ENCODE data around the gene CACTIN.
"Not testable (repeated sequence)": the region's sequence is repeated elsewhere in the genome, so short reads cannot be mapped to it uniquely, and the experiment has no call there.

CACTIN gene

DNA sequence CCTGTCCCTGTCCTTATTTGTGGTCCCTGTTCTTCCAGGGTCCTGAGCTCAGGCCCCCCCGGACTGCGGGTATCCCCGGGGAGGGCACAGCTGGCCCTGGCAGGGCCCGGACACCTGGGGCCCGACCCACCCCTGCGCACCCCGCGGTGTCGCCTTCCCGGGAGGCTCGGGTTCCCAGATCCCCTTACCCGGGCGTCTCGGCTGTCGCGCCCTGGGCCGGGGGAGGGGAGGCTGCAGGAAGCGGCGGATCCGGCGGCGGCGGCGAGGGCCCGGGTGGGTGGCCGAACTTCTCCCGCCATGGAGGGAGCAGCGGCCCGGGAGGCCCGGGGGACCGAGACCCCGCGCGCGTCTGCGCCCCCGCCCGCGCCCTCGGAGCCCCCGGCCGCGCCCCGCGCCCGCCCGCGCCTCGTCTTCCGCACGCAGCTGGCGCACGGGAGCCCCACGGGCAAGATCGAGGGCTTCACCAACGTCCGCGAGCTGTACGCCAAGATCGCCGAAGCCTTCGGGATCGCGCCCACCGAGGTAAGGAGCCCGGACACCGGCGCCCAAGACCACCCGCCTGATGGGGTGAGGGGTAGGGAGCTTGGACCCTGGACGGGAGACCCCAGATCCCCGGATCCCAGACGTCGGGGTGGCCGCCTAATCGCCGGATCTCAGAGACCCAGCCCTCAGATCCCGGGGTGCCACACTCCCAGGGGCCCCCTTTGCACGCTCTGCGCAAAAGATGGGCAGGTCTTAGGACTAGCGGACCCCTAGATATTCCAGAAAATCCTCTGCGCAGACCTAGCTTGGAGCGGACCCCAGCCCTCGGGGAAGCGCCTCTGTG, 41.1 kb downstream of the CACTIN start, which contains the start of gene GIPC3:
Gene GIPC3 (plus strand): TSS at position 178 of the 826 bp plus-strand sequence. CDS start 120 bp downstream, at position 298.
- no peak for DNase-seq

DNA sequence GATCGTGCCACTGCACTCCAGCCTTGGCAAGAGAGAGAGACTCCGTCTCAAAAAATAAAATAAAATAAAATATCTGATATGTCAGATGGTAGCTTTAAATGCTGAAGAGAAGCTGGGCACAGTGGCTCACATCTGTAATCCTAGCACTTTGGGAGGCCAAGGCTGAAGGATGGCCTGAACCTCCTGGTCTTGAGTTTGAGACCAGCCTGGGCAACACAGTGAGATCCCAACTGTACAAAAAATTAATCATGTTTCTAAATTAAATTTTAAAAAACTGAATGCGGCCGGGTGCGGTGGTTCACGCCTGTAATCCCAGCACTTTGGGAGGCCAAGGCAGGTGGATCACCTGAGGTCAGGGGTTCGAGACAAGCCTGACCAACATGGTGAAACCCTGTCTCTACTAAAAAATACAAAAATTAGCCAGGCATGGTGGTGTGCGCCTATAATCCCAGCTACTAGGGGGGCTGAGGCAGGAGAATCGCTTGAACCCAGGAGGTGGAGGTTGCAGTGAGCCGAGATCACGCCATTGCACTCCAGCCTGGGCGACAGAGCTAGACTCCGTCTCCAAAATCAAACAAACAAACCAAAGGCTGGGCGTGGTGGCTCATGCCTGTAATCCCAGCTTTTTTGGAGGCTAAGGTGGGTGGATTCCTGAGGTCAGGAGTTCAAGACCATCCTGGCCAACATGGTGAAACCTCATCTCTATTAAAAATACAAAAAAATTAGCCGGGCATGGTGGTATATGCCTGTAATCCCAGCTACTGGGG, 42.4 kb downstream of the CACTIN start:
- DNase-seq: not testable (repeated sequence)

DNA sequence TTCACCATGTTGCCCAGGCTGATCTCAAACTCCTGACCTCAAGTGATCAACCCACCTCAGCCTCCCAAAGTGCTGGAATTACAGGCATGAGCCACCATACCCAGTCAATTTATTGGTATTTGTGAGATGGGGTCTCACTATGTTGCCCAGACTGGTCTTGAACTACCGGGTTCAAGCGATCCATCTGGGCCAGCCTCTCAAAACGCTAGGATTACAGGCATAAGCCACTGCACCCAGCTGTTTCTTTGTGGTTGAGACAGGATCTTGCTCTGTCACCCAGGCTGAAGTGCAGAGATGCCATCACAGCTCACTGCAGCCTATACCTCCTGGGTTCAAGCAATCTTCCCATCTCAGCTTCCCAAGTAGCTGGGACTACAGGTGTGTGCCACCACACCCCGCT, 44.8 kb downstream of the CACTIN start:
- not testable (repeated sequence) for DNase-seq

DNA sequence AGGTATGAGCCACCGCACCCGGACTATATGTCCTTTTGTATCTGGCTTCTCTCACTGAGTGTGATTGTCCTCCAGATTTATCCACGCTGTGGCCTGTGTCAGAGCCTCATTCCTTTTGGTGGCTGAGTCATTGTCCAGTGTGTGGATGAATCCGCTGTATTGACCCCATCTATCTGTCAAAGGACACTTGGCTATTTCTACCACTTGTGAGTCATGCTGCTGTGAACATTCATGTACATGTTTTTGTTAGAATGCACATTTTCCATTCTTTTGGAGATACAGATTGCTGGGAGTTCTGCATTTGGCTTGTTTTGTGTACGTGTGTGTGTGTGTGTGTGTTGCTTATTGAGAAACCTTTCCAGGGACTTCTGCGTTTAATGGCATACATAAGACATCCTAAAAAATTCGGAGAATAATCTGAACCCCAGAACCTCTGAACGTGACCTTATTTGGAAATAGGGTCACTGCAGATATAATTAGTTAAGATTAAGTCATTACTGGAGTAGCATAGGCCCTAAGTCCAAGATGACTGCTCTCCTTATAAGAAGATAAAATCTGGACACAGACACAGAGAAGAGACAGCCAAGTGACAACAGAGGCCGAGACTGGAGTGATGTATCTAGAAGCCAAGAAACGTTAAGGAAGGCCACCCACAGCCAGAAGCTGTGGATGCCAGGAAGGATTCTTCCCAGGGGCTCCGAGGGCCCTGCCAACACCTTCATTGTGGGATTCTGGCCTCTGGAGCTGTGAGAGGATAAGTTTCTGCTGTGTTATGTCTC, 46.2 kb downstream of the CACTIN start:
- no peak for DNase-seq

DNA sequence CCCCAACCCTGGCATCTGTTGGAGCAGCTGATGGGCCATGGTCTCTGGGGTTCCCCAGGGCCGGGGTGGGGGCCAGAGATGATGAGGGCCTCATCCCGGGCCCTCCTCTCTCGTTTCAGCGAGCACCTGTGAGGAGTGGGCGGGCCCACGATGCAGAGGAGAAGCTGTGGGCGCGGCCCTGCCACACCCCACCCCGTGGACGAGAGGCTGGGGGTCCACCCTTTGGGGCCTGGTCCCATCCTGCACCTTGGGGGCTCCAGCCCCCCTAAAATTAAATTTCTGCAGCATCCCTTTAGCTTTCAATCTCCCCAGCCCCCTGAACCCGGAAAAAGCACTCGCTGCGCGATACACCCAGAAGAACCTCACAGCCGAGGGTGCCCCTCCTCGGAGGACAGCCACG, 48.2 kb downstream of the CACTIN start:
- DNase-seq: no peak

DNA sequence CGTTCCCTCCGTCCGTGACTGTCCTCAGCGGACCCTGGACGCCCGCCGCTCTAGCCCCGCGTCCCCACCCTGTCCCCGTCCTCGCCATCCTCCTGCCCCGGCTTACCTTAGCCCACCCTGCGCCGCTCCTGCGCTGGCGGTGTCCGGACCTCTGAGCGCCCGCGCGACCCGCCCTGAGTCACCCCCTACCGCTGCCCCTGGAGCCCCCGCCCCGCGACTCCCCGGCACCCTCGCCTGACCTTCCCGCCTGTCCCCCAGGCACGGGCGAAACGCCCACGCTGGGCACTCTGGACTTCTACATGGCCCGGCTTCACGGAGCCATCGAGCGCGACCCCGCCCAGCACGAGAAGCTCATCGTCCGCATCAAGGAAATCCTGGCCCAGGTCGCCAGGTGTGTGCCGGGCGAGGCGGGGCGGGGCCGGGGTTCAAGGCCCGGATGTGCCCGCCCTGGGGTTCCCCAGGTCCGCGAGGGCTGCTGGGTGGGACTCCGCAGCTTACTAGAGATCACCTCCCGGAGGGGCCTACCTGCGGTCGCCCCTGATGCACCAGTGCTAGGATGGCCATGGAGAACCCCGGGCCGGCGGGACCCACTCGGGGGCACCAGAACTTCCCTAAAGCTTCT, 48.8 kb downstream of the CACTIN start:
- DNase-seq: no peak

DNA sequence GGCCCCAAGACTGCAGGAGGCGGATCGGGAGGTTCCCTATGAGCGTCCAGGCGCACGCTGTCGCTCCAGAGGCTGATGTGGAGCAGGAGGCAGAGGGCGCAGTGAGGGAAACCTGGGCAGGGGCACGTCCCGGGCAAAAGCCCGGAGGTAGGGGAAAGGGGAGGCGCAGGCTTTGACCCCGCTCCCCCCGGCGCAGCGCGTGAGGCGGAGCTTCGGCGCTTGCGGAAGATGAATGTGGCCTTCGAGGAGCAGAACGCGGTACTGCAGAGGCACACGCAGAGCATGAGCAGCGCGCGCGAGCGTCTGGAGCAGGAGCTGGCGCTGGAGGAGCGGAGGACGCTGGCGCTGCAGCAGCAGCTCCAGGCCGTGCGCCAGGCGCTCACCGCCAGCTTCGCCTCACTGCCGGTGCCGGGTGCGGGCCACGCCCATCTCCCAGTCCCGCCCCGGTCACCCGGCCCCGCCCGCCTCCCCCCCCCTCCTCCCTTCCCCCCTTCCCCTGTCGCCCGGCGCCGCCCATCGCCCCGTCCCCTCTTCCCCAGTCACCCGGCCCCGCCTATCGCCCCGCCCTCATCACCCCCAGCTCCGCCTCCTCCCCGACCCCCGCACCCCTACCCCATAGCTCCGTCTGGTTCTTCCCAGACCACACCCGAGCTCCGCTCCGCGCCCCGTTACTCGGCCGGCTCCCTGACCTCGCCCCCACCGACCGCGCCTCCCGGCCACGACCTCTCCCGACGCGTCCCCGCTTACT, 49.7 kb downstream of the CACTIN start:
- DNase-seq: peak; percentile 23 to 33

DNA sequence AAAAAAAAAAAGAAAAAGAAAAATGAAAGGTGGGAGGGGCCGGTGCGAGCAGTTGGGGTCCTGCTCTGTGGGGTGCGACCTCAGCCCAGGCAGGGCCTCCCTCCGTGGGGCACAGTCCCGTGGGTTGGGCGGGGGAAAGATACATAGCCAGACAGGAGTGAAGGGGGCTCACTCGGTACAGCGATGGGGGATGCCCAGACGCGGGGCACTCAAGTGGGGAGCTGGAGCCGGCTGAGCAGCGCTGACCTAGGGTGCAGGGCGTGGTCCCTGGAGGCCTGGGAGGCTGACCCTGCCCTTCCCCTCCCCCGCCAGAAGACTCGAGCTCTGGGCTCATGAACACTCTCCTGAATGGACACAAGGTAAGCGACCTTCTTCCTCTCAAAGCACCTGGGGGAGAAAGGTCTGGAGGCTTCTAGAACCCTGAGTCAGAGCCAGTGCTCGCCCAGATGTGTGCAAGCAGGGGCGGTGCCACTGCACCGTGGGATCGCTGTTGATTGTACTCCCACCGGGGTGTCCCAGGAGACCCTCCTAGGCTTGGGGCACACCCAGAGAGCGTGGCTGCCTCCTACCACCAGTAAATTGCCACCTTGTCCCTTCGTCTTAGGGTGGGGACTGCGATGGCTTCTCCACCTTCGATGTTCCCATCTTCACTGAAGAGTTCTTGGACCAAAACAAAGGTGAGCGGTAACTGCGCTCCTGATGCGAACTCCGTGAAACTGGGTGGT, 50.5 kb downstream of the CACTIN start:
- DNase-seq: no peak

DNA sequence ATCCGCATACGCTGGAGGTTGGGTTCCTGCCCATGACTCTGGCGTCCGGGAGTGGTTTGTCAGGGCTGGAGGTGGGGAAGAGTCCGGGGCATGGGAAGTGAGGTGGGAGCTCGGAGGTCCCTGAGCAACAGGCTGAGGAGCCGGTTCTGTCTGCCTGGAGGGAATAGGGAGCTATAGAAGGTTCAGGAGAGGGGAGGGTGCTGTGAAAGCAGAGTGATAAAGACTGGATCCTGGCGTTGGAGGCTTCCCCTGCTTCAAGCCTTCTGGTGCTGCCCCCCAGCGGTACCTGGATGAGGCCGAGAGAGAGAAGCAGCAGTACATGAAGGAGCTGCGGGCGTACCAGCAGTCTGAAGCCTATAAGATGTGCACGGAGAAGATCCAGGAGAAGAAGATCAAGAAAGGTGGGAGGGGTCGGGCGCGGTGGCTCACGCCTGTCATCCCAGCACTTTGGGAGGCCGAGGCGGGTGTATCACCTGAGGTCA, 51.3 kb downstream of the CACTIN start:
- no peak for DNase-seq

DNA sequence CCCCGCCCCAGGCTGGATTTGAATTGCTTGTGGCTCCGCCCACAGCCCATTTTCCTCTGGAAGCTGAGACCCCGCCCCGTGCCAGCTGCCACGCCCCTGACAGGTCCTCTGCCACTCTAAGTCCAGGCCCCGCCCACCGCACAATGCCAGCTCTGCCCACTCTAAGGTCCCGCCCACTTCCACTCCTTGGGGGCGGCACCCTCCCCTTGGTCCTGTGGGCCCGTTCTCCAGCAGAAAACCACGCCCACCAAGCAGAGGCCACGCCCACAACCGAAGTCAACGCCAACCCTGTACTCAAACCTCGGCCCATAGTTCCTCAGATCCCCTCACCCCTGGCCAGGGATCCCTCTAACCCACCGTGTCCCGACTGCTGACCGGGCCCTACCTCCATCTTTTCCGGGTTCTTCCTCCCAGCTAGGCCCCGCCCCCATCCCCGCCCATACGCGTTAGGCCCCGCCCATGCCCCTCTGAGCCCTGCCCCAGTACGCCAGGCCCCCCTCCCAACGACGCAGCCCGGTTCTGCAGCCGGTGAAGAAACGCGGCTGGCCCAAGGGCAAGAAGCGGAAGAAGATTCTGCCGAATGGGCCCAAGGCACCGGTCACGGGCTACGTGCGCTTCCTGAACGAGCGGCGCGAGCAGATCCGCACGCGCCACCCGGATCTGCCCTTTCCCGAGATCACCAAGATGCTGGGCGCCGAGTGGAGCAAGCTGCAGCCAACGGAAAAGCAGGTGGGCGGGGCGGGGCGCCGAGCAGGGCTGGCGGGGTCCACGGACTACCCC, 52.5 kb downstream of the CACTIN start:
- peak; percentile 29 to 56 for DNase-seq

DNA sequence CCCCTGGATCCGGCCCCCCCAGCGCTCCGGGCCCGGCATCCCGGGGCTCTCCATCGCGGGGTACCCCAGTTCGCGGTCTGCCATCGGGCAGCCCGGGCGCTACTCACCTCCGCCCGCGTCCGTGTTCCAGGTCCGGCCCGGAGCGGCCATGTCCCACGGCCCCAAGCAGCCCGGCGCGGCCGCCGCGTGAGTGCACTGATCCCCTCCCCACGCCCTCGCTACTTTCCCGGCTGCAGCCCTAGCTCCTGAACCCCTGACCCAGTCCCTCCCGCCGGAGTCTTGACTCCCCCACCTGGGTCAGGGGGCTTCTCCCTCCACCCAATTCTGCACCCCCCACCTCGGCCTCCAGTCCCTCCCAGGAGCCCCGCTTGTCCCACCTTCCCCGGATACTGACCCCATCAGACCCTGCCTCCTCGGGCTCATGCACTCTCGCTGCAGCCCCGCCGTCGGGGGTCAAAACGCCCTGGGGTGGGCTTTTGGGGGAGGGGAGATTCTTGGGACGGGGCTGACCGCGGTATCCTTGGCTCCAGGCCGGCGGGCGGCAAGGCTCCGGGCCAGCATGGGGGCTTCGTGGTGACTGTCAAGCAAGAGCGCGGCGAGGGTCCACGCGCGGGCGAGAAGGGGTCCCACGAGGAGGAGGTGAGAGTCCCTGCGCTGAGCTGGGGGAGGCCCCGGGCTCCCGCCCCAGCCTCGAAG, 53.3 kb downstream of the CACTIN start:
- DNase-seq: no peak

DNA sequence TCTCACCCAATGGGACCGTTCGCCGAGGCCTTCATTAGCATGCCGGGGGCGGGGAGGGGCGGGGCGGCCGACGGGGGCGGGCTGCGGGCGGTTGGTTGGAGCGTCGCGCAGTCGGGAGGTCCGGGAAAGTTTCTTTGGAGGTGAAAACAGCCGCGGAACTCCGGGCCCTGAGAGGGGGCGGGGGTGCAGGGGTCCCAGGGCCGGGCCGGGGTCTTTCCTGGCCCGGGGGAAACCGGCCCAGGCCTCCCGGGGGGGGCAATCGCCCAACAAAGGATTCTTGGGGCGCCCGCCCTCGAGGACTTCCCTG, 53.8 kb downstream of the CACTIN start, which contains the start of gene HMG20B:
Gene HMG20B (plus strand): TSS at position 90 of the 307 bp plus-strand sequence. CDS start 366 bp downstream, outside the sequence.
- no peak for DNase-seq

DNA sequence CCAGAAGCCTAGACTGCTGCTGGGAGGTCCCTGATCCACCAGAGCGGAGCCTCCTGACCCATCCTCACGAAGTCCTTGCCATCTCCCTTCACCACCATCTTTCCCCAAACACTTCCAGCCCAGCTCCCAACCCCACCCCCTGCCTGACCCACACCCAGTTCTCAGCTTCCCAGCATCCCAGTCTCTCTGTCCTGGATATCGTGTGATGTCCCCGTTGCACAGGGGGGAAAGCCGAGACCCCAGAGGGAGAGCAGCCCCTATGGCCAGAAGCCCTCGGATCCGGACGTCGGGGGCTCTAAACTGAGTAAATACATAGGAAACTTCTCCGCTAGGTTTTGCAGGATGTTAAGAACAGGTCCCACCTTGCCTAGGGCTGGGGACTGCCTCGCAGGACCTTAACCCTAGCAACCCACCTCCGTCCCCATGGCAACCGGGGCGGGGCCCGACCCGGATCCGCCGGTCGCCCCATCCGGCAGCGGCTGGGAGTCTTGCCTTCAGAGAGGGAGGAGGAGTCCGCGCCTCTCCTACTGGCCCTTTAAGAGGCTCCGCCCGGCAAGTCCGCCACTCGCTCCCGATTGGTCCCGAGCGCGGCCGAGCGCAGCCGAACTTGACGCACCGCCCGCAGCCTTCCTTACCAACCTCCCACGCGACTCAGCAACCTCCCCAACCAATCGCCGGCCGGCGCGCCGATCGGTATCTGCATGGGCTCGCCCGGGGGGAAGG, 54.3 kb downstream of the CACTIN start:
- DNase-seq: peak; percentile 99 to 100

DNA sequence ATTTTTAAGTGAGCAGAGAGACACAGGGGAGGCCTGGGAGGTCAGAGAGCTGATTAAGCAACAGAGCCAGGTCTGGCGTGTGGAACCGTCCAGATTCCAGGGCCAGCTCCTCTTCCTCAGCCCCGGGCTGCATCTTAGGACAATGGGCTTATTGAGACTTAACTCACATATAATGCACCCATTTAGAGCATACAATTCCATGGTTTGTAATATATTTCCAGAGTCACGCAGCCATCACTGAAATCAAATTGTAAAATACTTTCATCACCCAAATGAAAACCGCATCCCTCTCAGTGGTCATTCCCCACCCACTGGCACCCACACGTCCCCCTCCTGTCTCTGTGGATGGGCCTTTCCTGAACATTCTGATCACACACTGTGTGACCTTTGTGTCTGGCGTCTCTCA, 56.0 kb downstream of the CACTIN start:
- DNase-seq: peak; percentile 66 to 74

DNA sequence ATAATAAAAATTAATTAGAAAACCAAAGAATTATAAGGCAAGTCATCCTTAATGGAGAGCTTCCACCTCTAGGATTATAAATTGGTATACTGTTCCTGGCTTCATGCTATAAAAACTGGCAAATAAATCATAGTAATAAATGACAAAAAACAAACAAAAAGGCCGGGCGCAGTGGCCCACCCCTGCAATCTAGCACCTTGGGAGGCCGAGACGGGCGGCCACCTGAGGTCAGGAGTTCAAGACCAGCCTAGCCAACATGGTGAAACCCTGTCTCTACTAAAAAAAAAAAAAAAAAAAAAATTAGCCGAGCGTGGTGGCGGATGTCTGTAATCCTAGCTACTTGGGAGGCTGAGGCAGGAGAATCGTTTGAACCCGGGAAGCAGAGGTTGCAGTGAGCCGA, 56.5 kb downstream of the CACTIN start:
- DNase-seq: not testable (repeated sequence)

DNA sequence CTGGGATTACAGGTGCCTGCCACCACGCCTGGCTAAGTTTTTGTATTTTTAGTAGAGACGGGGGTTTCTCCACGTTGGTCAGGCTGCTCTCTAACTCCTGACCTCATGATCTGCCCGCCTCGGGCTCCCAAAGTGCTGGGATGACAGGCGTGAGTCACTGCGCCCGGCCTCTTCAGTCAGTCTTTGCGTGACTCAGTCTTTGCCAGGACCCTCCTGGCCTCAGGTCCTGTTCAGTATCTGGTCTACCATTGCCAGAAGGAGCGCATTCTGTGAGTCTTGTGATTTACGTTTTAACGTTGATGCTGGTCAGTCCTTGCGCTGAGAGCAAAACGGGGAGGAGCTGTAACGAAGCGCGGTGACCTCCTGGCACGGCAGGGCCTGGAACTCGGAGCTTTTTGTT, 61.5 kb downstream of the CACTIN start:
- no peak for DNase-seq

DNA sequence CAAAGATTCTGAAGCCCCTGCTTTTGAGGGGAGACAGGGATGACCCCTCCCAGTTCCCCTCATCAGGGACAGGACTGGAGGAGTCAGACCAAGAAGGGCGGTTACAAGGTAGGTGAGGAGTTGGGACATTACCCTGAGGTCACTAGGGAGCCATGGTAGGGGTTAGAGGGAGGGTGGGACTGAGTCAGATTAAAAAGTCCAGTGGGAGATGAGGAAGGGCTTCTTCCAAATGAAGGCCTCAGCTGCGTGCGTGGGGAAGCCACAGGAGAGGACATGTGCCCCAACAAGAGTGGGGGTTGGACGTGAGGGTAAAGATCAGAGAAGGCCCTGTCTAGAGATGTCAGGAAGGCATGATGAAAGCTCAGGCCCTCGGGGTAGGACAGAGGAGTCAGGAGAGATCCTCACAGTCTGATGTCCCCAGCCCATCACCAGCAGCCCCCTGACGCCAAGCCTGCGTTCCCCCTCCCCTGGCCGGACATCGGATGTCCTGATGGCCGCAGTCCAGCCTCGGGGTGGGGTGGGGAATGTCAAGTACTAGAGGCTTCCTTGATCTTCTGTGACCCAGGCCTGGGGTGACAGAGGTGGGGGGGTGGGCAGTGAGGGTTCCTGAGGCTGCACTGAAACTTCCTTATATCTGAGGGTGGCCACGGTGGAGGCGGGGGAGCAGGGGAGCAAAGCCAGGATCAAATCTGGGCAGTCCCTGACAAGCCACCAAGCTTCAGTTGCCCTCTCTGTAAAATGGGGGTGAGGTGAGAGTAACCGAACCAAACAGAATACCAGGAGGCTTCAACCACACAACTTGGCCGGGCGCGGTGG, 62.7 kb downstream of the CACTIN start:
- DNase-seq: no peak

Data from hippocampal formation (tissue), 2 donors.